IPS-NIHi7 (cell line): Measurements from ENCODE around the gene MRPL1.

Experiments
- DNase-seq: peaks from one replicate; pipeline ENCODE4 v3.0.0; 2012; ENCODE audit warnings: mixed read lengths; ENCODE audit errors: extremely low spot score

MRPL1 gene

GRCh38 chr4:77862478-77863216 is at the start of gene MRPL1:
MRPL1 (plus strand) TSS chr4:77862830; CDS start chr4:77862849, 19 bp downstream.
- peak; percentile 87 for DNase-seq

DNA sequence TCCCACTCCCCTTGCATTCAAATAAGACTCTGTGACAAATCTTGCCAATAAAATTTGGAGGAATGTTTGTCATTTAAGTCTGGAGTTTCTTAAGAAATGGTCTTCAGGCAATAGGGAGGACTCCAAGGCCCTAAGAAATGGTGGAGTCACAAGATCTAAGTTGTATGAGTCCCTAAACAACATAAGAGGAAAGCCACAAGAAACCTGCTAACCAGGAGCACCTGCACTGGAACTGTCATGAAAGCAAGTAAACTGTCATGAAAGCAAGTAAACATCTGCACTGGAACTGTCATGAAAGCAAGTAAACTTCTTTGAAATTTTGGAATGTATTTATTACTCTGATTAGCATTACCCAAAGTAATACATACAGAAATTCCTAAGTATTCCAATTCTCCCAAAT is 47.0 kb upstream of the MRPL1 start:
- no peak for DNase-seq

- no peak for DNase-seq
These were observed 46.1 kb upstream of the MRPL1 start for GRCh38 chr4:77816546-77816945.

DNA sequence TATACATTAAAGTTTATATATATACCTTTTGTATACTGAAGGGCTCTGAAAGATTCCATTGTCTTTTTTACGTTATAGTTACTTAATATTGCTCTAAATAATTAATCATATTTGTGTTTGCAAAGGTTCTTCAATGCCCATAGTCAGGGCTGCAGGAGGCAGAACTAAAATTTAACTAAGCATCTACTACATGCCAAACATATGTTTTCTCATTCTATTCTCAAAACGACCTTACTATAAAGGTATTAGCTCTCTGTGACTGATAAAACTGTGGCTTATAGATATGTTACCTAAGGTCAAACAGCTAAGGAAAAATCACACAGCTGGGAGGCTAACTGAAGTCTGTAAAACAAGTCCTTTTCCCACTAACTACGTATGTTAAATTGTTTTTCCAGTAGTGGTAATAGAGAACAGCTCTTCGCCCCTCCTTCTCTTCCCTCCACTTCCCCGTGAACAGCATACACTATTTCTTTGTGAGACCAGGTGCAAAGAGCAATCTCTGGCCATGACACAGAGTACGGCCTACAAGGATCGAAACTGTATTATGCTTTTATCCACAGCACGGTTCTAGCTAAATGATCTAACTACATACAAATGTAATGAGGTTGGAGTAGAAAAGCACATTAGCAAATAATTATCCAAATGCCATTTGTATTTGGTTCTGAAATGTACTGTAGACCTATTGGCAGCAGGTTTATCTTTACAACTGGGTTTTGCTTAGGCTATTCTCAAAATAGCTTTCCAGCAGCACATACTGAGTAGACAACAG is 45.1 kb upstream of the MRPL1 start:
- DNase-seq: no peak

DNA sequence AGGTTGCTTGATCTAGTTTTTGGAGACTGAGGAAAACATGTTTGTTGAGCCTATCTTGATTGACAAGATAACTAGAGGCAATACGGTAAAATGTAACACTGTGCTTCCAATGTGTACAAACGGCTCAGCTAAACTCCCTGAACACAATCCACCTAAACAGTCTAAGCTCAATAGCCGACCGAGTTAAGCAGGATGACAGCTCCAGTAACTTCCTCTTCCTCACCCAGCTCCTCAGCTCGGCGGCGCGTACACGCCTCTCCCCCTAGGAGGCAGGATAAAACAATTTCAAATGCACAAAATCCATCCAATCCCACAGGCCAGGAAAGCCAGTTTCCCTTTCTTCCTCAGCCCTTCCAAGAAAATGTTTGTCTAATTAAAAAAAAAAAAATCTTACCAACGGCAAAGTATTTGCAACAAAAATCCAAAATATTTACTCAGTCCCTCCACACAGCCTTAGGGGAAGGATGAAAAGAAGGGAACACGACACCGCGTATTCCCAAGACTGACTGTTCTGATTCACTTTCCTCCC is 44.5 kb upstream of the MRPL1 start:
- peak; percentile 76 for DNase-seq

GRCh38 chr4:77818602-77819403 is 43.8 kb upstream of the MRPL1 start, which contains the start of gene CNOT6L:
CNOT6L (minus strand) TSS chr4:77819368; CDS start chr4:77819308, 60 bp downstream.
- DNase-seq: peak; percentile 50

DNA sequence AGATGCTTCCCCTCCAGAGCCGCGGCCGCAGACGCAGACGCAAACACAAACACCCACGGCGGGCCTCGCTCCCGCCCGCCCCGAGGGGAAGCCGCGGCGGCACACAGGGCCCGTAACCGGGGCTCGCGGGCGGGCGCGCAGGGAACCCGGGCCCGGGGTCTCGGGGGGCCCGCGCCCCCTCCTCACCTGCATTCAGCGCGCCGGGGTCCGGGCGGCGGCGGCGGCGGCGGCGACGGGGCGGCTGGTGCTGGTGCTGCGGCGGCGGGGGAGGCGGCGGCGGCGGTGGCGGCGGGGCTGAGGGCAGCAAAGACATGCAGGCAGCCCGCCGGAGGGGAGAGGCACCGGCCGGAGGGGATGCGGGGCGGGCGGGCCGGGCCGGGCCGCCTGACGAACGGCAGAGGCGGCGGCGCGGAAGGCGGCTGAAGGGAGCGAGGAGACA is 43.2 kb upstream of the MRPL1 start:
- DNase-seq: no peak

GRCh38 chr4:77819843-77820648 is 42.6 kb upstream of the MRPL1 start:
- DNase-seq: peak; percentile 92

DNA sequence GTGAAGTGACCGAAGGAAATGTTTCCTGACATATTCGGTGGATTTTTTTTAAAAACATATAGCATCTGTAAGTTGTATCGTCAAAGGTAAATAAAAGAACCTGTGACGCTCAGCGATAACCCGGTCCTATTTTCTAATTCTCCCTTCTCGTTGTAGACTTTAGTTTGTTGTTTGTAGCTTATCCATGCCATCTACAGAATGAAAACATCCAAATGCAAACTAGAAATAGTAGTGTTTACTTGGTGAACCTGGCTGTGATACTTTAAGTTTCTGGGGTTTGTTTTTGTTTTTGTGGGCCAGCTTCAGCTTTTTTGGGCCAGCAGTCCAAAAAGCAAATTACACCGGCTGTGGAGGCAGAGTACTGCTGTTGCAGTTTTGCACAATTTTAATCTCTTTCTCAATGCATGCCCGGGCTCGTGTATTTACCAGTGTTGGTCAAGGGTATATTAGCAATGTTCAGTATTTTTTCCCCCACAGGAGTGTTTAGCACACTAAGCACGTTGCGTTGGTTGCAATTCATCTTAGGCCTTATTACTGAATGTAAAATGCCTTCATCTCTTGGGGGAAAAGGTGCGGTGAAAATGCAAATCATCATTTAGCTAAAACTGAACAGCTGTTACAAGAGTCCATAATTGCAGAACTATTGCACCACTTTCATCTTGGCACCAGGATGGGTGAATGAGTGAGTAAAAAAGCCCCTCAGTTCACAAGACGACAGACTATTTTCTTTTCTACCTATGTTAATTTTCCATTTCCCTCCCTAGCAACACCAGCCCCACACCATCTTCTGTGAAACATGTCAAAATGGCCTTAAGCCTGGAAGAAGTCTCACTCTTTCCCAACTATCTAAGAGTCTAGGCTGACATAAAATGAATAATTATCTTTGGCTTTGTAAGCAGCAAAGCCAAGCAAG is 41.7 kb upstream of the MRPL1 start:
- DNase-seq: no peak

- DNase-seq: no peak
These were observed 40.9 kb upstream of the MRPL1 start for GRCh38 chr4:77821775-77822174.

DNA sequence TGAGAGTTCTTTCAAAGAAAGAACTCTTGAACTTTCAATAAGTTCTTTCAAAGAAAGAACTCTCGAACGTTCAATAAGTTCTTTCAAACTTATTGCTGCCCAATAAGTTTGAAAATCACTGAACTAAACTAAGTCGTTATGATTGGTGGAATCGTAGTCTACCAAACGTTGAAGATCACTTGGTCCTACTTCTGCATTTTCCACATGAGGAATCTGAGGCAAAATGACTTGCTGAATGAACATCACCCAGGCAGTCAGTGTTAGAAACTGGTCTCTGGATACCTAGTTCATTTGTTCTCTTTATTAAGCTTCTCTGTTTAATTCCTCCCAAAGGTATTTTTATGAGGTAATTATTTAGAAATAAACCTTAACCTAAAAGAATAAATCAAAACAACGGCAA is 36.4 kb upstream of the MRPL1 start:
- DNase-seq: no peak

GRCh38 chr4:77827343-77827742 is 35.3 kb upstream of the MRPL1 start:
- no peak for DNase-seq

DNA sequence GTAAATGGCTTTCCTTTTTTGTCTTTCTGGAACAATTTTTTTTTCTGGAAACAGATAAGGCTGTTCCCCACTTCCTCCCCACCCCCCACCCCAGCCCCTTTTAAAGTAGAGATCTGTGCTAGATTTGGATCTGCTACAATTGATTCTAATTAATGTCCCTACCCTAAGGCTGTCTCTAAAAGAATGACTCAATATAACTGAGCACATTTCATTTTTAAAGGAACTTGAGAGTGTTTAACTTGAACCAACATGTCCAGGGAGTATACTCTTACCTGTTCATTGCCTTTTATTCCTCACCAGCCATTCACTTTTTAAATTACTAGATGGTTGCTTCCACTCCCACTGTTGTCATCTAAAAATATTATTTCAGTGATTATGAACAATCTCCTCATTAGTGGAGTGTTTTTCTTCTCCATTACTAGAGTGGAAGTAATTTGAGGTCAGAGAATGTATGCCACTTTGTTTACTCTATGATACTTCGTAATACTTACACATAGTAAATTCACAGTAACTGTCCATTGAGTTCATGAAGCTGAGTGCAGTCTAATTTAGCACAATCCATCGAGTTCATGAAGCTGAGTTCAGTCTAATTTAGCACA is 29.4 kb upstream of the MRPL1 start:
- DNase-seq: no peak

DNA sequence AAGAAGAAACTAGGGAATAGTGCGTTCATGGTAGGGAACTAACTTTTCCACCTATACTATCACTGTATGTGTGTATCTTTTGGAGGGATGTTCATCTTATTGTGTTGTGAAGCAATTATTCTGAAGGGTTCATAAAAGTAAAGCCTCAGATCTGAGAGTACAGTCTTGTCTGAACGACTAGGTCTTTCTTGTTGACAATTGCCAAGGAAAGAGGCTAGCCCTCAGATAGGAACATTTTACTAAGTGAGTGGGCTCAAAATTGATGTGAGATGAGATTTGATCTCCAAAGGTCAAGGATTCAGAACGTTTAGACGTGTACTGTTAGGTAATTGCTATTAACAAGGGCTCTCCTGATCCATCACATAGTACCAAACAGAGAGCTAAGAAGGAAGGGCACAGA is 28.2 kb upstream of the MRPL1 start:
- DNase-seq: no peak

GRCh38 chr4:77843628-77844027 is 19.0 kb upstream of the MRPL1 start:
- DNase-seq: no peak

DNA sequence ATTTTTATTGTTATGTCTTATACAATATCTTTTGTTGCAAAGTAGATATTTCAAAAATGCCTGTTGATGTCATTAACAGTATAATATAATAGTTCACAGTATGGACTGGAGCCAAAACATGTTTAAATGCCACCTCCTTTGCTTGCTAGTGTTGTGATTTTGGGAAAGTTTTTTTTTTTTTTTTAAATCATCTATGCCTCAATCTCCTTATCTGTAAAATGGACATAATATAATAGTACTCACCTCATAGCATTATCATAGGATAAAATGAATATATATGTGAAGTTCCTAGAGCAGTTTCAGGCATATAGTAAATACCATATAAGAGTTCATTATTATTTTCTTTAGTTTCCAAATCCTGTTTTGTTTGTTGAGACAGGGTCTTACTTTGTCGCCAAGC is 18.3 kb upstream of the MRPL1 start:
- DNase-seq: no peak

DNA sequence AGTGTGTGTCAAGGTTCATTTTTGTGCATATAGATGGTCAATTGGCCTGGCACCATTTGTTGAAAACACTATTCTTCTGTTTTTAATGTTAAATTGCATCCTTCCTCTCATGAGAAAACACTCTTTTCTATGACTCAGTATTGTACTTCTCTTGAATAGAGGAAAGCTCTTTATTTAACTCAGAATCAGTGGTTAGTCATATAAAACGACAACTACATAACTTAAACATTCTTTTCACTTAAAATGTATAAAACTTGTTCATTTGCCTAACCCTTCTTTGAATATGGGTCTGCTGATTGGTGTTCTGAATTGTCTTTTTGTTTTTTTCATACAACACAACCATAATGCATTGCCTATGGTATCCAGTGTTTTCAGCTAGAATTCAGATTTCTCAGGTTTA is 17.2 kb upstream of the MRPL1 start:
- no peak for DNase-seq

- no peak for DNase-seq
These were observed 16.7 kb upstream of the MRPL1 start for GRCh38 chr4:77845929-77846328.

DNA sequence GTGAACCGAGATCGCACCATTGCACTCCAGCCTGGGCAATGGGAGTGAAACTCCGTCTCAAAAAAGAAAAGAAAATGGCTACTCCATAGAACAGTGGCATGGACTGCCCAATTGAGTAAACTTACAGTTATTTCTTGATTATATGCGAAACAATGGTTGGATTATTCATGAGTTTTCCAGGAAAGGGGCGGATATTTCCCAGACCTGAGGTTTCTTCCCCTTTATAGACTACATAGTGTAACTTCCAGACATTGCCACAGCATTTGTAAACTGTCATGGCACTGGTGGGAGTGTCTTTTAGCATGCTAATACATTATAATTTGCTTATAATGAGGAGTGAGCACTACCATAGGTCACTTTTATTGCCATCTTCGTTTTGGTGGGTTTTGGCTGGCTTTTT is 14.1 kb upstream of the MRPL1 start:
- no peak for DNase-seq
